ENCODE measurements around the gene GCAT.
"Not testable (repeated sequence)": the region's sequence is repeated elsewhere in the genome, so short reads cannot be mapped to it uniquely, and the experiment has no call there.

GCAT gene

DNA sequence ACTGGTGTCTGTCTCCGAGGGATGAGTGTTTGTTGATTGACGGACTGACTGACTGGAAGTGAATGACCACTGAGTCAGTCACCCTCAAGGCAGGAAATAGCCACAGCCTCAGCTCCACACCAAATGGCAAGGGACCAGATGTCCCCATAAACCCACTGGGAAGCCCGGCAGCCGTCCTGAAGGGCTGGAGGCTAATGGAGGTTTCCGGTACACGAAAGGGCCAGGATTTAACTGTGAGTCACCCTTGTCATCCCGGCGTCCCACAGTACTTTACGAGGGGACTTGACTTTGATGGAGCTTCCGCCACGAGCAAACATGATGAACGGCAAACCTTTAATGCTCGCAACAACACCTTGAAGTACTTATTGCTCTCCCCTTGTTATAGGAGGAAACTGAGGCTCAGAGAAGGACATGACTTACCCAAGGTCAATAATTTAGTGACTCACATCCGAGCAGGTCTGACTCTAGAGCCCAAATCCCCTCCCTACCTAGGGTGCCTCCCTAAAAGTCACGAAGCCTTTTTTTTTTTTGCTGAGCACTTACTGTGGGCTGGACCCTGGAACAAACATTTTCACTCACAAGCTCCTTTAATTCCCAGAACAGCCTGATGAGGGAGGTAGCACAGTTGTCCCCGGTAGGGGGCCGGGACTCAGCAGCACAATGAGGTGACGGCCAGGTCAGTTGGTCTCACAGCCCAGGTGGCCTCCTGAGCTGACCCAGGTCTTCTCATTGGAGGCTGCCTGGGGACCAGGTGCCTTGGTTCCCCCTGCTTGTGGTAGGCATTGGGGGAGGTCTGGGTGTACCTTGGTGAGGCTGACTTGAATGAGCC, 25.2 kb upstream of the GCAT start:
- DNase-seq (ENCODE audit: extremely low read depth, low read depth): no peak
- TF ChIP-seq, protein P1, sequence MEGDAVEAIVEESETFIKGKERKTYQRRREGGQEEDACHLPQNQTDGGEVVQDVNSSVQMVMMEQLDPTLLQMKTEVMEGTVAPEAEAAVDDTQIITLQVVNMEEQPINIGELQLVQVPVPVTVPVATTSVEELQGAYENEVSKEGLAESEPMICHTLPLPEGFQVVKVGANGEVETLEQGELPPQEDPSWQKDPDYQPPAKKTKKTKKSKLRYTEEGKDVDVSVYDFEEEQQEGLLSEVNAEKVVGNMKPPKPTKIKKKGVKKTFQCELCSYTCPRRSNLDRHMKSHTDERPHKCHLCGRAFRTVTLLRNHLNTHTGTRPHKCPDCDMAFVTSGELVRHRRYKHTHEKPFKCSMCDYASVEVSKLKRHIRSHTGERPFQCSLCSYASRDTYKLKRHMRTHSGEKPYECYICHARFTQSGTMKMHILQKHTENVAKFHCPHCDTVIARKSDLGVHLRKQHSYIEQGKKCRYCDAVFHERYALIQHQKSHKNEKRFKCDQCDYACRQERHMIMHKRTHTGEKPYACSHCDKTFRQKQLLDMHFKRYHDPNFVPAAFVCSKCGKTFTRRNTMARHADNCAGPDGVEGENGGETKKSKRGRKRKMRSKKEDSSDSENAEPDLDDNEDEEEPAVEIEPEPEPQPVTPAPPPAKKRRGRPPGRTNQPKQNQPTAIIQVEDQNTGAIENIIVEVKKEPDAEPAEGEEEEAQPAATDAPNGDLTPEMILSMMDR (IDR thresholded peaks at IDR 0.05; ENCODE audit: low read depth, low read length): no peak

DNA sequence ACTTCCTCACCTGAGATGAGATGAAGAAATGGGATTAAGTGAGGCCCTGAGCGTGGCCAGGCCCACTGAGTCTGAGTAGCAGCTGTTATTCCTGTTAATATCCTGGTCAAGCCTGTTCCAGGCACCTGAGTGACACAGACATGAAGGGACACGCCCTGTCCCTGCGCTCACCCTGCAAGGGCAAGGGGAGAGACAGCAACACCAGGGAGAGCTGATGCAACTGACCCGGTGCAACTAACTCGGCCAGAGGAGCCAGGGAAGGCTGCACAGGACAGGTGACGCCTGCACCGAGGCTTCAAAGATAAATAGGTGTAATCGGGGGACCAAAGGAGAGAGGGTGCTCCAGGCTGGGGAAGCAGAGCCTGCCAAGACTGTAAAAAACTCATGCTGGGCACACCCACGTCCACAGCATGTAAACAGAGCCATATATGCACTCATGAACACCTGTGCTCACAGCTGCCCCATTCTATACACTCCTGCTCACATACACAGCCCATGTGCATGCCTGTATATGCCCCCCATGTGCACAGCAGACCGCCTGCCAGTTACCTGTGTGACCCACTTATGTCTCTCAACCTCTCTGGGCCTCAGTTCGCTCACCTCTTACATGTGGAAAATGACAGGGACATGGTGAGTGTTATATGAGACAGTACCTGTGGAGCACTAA, 22.8 kb upstream of the GCAT start:
- no peak for DNase-seq (ENCODE audit: extremely low read depth, low read depth)
- TF ChIP-seq, protein P1 (IDR thresholded peaks at IDR 0.05; ENCODE audit: low read depth, low read length): no peak

DNA sequence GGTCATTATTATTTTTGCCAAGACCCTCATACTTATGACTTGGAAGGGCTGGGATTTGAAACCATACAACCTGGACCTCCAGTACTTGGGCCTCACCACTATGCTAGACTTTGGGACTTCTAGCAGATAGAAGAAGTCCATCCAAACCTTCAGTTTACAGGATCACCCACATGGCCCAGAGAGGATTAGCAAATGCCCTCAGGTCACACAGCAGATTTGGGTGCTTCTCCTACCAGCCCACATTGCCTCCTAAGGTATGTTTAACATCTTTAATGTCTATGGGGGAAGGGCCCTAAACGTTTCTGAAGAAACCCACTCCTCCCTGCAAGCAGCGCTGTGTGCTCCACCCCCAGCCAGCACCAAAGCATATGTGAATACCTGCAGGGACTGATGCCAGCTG, 17.5 kb upstream of the GCAT start:
- TF ChIP-seq, protein P1 (IDR thresholded peaks at IDR 0.05; ENCODE audit: low read depth, low read length): no peak
- no peak for DNase-seq (ENCODE audit: extremely low read depth, low read depth)

DNA sequence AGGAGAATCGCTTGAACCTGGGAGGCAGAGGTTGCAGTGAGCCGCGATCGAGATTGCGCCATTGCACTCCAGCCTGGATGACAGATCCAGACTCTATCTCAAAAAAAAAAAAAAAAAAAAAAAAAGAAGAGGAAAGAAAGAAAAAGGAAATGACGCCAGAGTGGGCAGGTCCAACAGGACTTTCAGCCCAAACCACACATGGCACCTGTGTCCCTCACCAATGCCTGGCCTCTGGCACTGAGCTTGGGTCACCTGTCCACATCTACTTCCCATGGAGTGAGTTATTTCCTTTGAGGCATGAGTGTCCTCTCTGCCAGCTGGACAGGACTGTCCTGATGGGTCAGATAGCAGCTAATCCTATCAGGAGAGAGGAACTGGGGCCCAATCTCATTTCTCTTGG, 15.2 kb upstream of the GCAT start:
- TF ChIP-seq, protein P1 (IDR thresholded peaks at IDR 0.05; ENCODE audit: low read depth, low read length): no peak
- no peak for DNase-seq (ENCODE audit: extremely low read depth, low read depth)

DNA sequence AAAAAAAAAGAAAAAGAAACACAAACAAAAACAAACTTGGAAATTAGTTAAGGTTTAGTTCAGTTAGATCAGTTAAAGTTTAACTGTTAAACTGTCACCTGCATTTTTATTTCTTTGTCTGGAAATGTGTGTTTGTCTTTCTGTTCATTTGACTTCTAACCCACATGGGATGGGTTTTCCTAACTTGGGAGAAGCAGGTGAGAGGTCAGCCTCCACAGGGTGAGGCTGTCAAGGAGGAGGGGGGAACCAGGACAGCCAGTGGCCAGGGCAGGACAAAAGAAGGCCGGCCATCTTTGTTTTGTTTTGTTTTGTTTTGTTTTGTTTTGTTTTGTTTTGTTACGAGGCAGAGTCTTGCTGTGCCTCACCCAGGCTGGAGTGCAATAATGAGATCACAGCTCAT, 13.4 kb upstream of the GCAT start:
- TF ChIP-seq, protein P1 (IDR thresholded peaks at IDR 0.05; ENCODE audit: low read depth, low read length): no peak

DNA sequence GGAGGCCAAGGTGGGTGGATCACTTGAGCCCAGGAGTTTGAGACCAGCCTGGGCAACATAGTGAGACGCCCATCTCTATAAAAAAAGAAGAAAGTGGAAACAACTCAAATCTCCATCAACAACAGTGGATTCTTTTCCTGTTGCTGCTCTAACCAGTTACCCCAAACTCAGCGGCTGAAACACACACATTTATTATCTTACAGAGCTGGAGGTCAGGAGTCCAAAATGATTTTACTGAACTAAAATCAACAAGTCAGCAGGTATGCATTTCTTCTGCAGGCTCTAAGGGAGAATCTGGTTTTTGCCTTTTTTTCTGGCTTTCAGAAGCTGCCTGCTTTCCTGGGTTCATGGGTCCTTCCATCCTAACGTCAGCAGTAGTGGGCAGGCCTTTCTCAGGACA, 11.7 kb upstream of the GCAT start:
- no peak for DNase-seq (ENCODE audit: extremely low read depth, low read depth)
- TF ChIP-seq, protein P1 (IDR thresholded peaks at IDR 0.05; ENCODE audit: low read depth, low read length): no peak

More for the DNA sequence above, 13.4 kb upstream of the GCAT start:
- DNase-seq (ENCODE audit: extremely low read depth, low read depth): no peak

DNA sequence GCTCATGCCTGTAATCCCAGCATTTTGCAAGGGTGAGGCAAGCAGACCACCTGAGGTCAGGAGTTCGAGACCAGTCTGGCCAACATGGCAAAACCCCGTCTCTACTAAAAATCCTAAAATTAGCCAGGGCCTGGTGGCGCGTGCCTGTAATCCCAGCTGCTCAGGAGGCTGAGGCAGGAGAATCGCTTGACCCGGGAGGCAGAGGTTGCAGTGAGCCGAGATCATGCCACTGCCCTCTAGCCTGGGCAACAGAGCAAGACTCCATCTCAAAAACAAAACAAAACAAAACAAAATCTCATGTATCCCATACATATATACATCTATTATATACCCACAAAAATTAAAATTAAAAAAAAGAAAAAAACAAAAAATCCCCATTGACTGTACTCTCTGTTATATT, 10.5 kb upstream of the GCAT start:
- not testable (repeated sequence) for DNase-seq (ENCODE audit: extremely low read depth, low read depth)

Data from AG09319 (cell line).